ENCODE data around the gene STARD13. TPM values are rescaled to one million over a fixed set of nuclear protein-coding genes. Genes with fewer than 3 reads are reported as not detected.

Gene STARD13
- total RNA-seq, 1 donor from 2014 or later = 35.0 TPM

DNA sequence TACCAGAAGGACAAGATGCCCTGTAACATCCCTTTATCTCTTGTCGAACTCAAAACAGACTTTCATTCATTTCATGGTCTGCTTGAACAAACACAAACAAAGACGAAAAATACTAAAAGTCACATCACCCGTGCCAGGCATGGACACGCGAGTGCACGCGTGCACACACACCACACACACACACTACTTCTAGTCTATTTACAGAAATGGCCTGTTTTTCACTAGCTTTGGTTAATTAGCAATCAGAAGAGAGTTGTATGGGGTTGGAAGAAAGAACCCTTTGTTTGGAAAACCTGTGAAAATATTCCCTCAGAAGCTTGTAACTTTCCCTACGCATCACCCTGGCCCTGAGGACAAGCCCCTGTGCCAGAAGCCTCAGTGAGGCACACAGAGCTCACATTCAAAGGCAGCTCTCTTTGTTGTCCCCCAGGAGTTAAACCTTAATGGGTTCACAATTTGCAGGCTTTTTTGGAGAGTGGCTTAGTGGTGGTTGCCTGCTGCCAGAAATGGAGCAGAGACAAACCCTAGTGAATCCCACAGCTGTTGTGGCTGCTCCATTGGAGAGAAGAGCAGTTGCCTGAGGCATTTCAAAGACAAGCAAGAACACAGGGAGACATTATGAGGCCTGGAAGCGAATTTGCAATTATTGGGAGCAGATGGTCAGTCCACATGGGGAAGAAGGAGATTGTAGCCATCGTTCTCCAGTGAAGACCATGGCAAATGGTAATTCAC, 55.9 kb downstream of the STARD13 start:
- DNase-seq (ENCODE audit: low read depth, low spot score) = no peak

DNA sequence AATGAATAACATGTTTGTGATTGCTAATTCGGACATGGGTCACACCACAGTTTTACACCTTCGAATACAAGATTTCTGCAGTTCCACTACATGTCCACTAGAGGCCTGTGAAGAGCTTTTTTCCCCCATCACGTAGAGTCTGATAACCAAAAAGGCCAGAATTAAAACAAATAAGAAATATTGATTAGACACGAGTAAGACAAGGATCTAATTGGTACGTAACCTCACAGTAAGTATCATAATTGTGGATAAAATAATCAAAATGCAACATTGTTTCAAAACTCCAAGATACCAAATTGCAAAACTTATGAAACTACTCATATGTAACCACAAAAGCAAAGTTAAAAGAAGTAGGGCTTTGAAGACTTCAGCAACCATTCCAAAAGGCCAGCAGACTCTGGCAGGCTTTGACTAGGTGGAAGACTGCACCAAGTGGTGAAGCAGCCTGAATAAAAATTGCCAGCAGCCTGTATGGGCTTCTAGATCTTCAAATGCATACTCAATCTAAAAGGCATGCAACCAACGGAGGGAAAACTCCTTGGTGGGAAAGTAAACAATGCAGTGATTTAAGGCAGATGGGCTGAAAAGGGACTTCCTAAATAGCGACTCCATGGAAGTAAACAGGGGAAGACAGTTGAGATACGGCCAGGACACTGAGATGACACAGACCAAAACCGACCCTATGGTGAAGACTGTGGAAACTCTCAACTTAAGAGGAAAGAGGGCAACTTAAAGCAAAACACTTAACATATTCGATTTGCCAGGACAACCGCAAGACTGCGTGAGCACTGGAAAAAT, 56.7 kb downstream of the STARD13 start:
- DNase-seq (ENCODE audit: low read depth, low spot score) = no peak

GRCh38 chr13:33227927-33228647, 57.5 kb downstream of the STARD13 start:
- no peak for DNase-seq (ENCODE audit: low read depth, low spot score)

DNA sequence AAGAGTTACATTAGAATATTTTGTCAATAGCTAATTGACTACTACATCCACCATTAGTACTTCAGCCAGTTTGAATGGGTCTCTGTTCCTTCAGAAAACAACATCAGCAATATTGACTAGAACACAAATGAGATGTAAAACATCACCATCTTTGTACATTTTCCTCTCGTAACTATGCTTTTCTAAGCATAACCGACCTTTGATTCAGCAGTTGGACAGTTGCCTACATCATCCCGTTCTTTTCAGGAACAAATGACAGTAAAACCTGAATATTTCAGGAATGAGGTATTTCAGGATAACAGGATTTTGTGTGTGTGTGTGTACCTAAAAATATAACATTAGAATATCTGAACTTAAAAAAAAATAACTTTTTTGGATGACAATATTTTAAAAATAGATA, 60.9 kb downstream of the STARD13 start:
- no peak for DNase-seq (ENCODE audit: low read depth, low spot score)

DNA sequence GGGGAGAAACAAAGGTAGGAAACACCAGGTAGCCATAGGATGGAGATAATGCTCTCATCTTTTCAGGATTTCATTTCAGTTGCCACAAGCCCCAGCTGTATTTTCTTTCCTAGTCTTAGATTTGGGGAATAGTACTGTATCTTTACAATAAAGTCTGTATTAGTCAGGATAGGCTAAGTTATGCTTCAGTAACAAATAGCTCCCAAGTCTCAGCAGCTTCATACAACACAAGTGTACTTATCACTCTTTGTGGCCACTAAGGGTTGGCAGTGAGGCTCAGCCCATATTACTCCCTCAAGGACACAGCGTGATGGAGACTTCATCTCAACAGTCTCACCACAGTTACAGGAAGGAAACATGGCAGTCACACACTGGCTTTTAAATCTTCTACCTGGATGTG, 61.4 kb downstream of the STARD13 start:
- DNase-seq (ENCODE audit: low read depth, low spot score) = no peak

- no peak for DNase-seq (ENCODE audit: low read depth, low spot score)
These were observed 65.6 kb downstream of the STARD13 start for GRCh38 chr13:33219926-33220325.

- DNase-seq (ENCODE audit: low read depth, low spot score) = no peak
These were observed 67.1 kb downstream of the STARD13 start for GRCh38 chr13:33218426-33218825.

DNA sequence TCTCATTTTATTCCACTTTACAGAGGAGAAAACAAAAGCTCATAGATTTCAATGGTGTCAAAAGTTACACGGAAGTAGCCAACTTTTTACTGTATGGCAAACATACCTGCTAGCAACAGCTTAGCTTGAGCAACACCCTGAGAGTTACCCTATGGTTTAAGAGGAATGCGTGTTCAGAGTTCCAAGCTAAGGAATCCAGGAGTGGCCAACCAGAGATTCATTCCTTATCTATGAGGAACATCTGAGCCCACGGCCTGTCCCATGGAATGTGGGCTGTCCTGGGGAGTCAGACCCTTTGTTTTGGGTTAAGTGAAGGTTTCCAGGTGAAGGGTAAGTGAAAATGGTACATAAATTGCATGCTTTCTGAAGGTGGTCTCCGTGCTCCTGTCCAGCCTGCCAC, 67.5 kb downstream of the STARD13 start:
- DNase-seq (ENCODE audit: low read depth, low spot score) = no peak

DNA sequence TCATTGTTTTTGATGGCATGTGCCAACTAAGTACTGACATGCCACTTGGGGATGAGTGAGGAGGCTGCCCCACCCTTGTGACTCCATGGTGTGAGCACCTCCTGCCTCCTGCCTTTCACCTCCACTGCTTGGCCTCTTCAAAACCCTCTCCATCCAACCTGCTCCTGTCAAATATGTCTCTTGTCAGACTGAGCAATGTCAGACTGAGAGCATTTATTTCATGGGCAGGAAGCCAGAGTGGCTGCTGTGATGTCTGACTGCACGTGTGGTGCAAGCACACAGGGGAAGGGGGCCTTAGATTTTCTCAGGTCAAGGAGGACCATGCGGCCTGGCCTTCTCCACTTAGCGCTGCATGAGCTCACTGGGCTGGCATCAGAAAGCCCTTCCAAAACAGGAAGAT, 68.3 kb downstream of the STARD13 start:
- DNase-seq (ENCODE audit: low read depth, low spot score) = no peak

GRCh38 chr13:33213797-33214196, 71.8 kb downstream of the STARD13 start:
- no peak for DNase-seq (ENCODE audit: low read depth, low spot score)

- no peak for DNase-seq (ENCODE audit: low read depth, low spot score)
These were observed 72.4 kb downstream of the STARD13 start for GRCh38 chr13:33213024-33213768.

DNA sequence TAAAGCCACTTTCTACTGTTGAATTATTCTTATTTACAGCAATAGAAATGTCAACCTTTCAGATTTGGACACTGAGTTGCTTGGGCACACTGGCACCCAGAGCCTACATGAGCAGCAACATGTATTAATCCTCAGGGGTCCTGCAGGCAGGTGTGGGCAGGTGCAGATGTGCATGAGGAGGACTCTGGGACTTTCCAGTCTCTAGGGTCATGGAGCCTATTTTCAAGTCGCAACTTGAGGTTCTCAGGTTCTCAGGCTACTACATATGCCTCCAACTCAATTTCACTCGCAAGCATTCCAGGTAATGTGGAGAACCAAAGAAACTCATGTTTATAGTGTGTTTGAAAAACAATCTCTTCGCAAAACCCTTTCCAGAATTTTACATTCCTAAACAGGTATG, 73.2 kb downstream of the STARD13 start:
- no peak for DNase-seq (ENCODE audit: low read depth, low spot score)

GRCh38 chr13:33210090-33210489, 75.5 kb downstream of the STARD13 start:
- no peak for DNase-seq (ENCODE audit: low read depth, low spot score)

DNA sequence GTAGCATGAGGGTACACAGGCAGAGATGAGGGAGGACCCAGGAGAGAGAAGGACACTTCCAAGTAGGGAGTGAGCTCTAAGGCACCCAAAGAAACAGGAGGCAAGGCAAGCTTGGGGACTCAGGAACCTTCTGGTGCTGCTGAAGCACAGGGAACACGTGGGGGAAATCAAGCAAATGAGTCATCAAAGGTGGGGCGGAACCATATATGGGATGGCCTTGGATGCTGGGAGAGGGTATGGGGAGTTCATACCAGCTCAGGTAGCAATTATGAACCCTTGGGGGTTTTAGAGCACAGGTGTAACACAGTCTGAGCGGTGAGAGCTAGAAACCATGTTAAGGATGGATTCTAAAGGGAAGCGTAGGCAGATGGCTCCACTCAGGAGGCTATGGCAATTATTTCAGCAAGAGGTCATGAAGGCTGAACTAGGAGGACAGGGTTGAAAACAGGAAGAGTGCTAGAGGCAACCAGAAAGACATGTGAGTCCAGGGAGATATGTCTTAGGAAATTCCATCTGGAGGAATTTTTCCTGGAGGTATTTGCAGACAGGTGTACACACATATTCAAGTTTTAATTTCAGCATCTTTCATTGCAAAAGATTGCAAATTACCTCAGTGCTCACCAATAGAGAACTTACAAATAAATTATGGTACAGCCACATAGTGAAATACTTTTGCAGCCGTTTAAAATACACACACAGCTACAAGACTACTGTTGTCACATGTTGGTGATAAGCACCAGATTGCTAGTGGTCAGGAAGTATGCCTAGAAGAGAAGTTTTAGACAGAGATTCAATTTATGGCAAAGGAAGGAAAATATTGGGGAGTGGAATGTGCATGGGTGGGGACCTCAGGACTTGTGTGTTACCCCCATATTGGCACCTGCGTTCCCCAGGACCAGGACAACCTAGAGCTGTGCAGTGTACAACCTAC, 77.0 kb downstream of the STARD13 start:
- no peak for DNase-seq (ENCODE audit: low read depth, low spot score)

DNA sequence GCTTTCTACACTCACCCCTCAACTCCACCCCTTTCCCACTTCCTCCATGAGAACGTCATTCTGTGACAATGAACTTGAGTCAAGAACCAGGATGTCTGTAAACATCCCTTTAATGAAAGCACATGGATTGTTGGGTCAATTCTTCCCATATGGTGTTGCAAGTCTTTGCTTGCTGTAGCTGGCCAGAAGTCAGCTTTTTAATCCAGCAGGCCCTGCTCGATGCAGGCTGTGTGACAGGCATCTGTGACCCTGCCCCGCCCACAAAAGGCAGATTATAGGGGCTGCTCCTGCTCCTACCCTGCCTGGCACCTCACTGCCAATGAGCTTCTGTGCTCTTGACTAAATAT, 78.0 kb downstream of the STARD13 start:
- no peak for DNase-seq (ENCODE audit: low read depth, low spot score)

DNA sequence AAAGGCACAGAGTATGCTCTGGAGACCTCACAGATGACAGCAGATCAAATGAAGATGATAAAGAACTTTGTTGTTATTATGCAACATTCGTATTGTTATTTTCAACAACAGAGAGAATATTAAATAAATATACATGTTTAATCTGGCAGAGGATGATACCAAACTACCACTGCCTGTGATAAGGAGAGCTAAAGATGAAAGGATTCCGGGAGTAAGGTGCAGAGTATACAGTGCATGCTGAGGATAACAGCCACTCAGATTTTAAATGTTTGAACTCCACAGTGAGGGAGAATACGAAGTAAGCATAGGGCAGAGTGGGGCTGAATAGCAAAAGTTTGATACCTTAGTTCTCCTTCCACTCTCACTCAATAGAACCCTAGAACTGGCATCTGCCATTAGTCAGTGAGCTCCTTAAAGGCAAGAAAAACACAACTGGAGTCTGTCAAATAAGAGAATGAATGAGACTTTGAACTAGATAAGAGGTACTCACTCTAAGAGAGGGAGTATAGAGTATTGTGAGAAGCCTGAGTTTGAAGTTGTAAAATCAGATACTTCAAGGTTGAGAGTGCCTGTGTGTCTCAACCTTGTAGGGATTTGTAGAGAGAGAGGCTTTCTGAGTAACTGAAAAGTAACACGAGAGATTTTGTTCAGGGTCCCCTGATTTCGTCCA, 78.5 kb downstream of the STARD13 start:
- DNase-seq (ENCODE audit: low read depth, low spot score) = no peak

GRCh38 chr13:33206425-33206824, 79.1 kb downstream of the STARD13 start:
- DNase-seq (ENCODE audit: low read depth, low spot score) = no peak

DNA sequence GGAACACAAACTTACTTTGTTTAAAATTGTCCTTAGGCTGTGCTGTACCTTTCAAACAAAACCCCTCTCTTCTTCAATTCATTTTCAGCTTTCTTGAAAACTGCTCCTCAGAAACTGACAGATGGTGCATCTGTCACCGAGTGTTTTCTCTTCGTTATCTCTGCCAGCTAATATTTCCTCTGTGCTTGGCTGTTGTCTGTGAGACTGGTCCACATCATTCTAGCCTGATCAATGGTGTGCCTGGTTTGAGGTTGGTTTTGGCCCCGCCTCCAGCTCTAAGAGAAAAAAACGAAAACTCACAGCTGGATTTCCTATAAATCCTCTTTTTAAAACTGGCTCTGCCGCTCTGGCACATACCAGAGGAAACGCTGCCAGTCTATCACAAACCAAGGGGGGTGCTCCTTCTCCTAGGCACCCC, 79.7 kb downstream of the STARD13 start:
- no peak for DNase-seq (ENCODE audit: low read depth, low spot score)

DNA sequence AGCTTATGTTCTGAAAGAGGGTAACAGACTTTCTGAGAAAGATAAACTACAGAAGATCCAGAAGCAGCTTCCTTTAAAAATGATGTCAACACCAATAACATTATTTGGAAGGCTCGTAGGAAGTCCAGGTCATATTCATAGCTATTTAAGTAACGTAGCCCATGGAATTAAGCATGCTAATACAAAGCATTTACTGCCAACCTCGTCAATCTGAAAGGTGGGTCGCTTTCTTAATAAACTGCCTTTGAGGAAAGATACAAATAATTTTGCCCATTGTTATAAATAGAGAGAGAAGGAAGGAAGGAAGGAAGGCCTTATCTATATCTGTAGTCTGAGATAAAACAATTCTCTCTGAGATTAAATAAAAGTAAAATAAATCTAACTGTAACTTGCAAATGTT, 80.3 kb downstream of the STARD13 start:
- DNase-seq (ENCODE audit: low read depth, low spot score) = no peak
